WTC11 (cell line): Measurements from ENCODE around the gene FLRT1.

Experiments
- AFF4 ChIP-seq: sonication (generic); formaldehyde crosslinking; IDR thresholded peaks from 2 replicates; pipeline ENCODE4 v1.8.1; 2023; ENCODE audit warnings: mild to moderate bottlenecking, missing genetic modification reagents, borderline replicate concordance
- ATF2 ChIP-seq: sonication (generic); formaldehyde crosslinking; IDR thresholded peaks from 2 replicates; pipeline ENCODE4 v1.8.1; 2022; ENCODE audit warnings: low read depth, missing genetic modification reagents, borderline replicate concordance
- CREB1 ChIP-seq: sonication (generic); formaldehyde crosslinking; IDR thresholded peaks from 2 replicates; pipeline ENCODE4 v1.8.0; 2023; ENCODE audit warnings: mild to moderate bottlenecking, missing genetic modification reagents
- CTCF ChIP-seq: fragments of 200-600 bp; IDR thresholded peaks from 2 replicates; pipeline ENCODE4 v1.8.0; 2022; ENCODE audit warnings: antibody characterized with exemption
- ETV6 ChIP-seq: sonication (generic); formaldehyde crosslinking; IDR thresholded peaks from 2 replicates; pipeline ENCODE4 v1.8.1; 2022; ENCODE audit warnings: mild to moderate bottlenecking, missing genetic modification reagents
- FOXP4 ChIP-seq: sonication (generic); formaldehyde crosslinking; IDR thresholded peaks from 2 replicates; pipeline ENCODE4 v1.8.0; 2022; ENCODE audit warnings: mild to moderate bottlenecking, missing genetic modification reagents
- GABPB1 ChIP-seq: sonication (generic); formaldehyde crosslinking; IDR thresholded peaks from 2 replicates; pipeline ENCODE4 v1.8.1; 2023; ENCODE audit warnings: mild to moderate bottlenecking, missing genetic modification reagents
- MYBL2 ChIP-seq: sonication (generic); formaldehyde crosslinking; IDR thresholded peaks from 2 replicates; pipeline ENCODE4 v1.8.1; 2023; ENCODE audit warnings: mild to moderate bottlenecking, moderate library complexity, missing genetic modification reagents
- ZNF219 ChIP-seq: sonication (generic); formaldehyde crosslinking; IDR thresholded peaks from 2 replicates; pipeline ENCODE4 v1.8.0; 2023; ENCODE audit warnings: missing genetic modification reagents, mild to moderate bottlenecking, borderline replicate concordance
- TF ChIP-seq, protein P1 (sequence below): sonication (generic); formaldehyde crosslinking; IDR thresholded peaks from 2 replicates; pipeline ENCODE4 v1.8.0; 2023; ENCODE audit warnings: missing genetic modification reagents, mild to moderate bottlenecking, borderline replicate concordance

GRCh38 chr11:64037027-64037634, 1.4 kb downstream of the FLRT1 start:
- TF ChIP-seq MYBL2 (CRISPR knock-in tag) (no peak), CREB1 (CRISPR knock-in tag) (no peak), CTCF (no peak), GABPB1 (no peak), ATF2 (no peak), AFF4 (CRISPR knock-in tag) (no peak), ETV6 (CRISPR knock-in tag) (no peak), FOXP4 (CRISPR knock-in tag) (no peak), ZNF219 (no peak)
- TF ChIP-seq, protein P1, sequence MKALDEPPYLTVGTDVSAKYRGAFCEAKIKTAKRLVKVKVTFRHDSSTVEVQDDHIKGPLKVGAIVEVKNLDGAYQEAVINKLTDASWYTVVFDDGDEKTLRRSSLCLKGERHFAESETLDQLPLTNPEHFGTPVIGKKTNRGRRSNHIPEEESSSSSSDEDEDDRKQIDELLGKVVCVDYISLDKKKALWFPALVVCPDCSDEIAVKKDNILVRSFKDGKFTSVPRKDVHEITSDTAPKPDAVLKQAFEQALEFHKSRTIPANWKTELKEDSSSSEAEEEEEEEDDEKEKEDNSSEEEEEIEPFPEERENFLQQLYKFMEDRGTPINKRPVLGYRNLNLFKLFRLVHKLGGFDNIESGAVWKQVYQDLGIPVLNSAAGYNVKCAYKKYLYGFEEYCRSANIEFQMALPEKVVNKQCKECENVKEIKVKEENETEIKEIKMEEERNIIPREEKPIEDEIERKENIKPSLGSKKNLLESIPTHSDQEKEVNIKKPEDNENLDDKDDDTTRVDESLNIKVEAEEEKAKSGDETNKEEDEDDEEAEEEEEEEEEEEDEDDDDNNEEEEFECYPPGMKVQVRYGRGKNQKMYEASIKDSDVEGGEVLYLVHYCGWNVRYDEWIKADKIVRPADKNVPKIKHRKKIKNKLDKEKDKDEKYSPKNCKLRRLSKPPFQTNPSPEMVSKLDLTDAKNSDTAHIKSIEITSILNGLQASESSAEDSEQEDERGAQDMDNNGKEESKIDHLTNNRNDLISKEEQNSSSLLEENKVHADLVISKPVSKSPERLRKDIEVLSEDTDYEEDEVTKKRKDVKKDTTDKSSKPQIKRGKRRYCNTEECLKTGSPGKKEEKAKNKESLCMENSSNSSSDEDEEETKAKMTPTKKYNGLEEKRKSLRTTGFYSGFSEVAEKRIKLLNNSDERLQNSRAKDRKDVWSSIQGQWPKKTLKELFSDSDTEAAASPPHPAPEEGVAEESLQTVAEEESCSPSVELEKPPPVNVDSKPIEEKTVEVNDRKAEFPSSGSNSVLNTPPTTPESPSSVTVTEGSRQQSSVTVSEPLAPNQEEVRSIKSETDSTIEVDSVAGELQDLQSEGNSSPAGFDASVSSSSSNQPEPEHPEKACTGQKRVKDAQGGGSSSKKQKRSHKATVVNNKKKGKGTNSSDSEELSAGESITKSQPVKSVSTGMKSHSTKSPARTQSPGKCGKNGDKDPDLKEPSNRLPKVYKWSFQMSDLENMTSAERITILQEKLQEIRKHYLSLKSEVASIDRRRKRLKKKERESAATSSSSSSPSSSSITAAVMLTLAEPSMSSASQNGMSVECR (CRISPR knock-in tag) = no peak
